HG03108 (cell line): Measurements from ENCODE around the gene STAT5A.

Experiments used
- ATAC-seq: cut with Tn5 transposase; IDR thresholded peaks from one replicate; pipeline ENCODE4 v1.9.1; 2021; ENCODE audit warnings: moderate library complexity; ENCODE audit not compliant: unreplicated experiment

The STAT5A gene

GRCh38 chr17:42266918-42267766, 21.2 kb upstream of the STAT5A start:
- no peak for ATAC-seq

- ATAC-seq, result no peak
Observed at GRCh38 chr17:42268236-42268635, 20.1 kb upstream of the STAT5A start.

DNA sequence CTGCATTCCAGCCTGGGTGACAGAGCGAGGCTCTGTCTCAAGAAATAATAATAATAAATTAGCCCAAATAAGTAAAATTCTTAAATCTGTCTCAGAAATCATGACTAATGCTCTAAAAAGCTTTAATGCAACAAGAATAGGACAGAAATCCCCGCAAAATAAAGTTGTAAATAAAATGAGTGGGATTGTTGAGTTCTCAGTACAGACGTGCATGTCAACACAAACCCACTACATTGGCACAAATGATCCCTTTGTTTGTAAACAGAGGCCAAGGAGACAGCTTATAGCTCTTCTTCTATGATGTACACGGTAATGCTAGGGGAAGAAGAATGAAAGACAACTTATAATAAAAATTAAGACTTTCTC, 18.1 kb upstream of the STAT5A start:
- ATAC-seq, result no peak

DNA sequence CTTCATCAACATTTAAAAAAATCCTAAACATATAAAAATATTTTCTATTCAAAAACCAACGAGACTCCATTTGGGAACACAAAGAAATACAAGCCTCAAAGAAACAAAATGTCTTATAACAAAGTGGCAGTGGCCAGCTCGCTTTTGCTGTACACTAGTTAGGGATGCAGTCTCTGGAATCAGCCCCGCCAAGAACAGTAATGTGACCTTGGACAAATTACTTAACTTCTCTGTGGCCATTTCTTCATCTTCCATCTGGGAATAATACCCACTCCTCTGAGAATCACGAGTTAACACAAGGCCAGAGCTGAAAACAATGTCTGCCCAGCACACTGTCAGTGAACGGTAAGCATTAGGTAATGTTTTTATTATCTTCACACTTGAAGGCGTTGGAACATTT, 17.7 kb upstream of the STAT5A start:
- no peak for ATAC-seq

DNA sequence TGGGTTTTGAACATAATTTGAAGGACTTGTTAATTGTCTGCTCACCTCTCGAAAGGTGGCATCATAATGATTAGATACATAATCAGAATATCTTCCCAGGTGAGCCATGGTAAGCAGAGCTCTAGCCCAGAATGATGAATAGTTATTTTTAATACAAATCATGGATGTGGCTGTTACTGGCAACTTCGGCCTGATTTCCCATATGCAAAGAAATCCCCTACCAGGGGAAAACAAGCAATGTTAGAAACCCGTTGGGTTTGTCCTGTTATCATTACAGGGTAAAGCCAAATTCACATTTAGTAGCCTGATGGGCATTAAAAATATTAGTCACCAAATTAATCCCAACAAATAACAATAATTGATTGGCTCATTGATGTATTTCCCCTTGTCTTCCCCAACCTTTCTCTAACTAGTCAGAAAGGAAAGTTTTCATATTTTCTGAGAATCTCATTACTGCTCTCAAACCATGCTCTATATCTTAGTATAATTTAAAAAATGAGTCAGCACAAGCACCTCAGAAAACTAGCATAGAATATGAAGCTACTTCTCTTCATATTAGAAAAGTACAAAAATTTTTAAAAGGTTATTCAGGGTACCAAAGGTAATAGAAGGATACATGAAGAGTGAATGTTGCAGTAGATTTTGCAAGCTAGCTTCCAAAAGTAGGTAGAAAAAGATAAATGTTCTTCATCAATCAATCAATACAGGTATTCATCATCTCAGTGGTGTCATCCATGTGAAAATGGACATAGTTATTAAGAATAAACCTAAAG, 17.1 kb upstream of the STAT5A start:
- ATAC-seq, result no peak

DNA sequence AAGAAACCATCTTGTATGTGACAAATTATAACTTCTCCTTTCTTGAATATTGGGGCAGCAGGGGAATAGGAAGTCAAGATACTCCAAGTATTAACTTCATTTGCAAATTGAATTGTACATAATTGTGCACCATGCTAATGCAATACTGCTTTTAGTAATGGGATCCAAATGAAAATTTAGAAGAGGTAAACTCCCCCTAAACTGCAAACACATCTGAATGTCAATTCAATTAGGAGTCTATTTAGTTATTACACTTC, 16.6 kb upstream of the STAT5A start:
- no peak for ATAC-seq

GRCh38 chr17:42272162-42272907, 16.0 kb upstream of the STAT5A start:
- no peak for ATAC-seq

DNA sequence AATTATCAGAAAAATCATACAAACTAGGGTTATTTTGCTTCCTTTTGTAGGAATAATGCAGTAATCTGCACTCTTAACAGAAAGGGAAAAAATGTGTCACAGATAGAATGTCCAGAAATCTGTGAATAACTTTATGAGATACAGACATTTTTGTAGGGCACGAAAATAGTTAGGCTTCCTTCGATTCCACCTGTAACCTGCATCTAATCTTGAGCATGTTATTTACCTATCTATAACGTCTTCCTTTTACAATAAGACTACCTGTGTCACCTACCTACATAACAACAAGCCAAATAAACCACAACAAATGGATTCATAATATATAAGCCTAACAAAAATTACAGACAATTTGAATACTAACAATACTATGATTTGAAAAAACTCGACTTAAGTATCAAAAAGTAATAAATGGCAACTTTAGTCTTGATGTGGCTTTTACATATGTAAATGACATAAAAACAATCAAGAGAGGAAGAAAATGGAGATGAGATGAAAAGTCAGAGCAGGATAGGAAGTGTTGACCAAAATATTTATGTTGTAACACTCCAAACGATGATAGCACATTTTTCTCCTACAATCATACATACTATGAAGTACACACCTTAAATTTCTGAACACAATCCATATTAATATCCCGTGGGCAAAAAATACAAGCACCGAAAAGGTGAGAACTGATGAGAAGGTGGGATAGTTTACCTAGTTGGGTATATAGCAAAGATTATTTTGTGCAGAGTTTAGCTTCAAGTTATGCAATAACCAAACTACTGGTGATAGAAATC, 14.6 kb upstream of the STAT5A start:
- no peak for ATAC-seq

DNA sequence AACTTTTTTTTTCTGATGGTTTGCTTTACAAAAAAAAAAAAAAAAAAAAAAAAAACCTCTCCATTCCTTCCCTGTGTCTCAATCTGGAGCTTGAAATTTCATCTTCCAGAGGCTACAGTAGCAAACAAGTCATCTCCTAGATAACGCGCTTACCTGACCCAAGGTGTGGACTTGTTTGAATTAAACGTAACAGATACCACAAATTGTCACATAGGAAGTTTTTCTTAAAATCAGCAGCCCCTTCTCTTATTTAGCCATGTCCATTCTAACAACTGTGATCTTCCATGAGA, 14.1 kb upstream of the STAT5A start:
- ATAC-seq, result no peak

DNA sequence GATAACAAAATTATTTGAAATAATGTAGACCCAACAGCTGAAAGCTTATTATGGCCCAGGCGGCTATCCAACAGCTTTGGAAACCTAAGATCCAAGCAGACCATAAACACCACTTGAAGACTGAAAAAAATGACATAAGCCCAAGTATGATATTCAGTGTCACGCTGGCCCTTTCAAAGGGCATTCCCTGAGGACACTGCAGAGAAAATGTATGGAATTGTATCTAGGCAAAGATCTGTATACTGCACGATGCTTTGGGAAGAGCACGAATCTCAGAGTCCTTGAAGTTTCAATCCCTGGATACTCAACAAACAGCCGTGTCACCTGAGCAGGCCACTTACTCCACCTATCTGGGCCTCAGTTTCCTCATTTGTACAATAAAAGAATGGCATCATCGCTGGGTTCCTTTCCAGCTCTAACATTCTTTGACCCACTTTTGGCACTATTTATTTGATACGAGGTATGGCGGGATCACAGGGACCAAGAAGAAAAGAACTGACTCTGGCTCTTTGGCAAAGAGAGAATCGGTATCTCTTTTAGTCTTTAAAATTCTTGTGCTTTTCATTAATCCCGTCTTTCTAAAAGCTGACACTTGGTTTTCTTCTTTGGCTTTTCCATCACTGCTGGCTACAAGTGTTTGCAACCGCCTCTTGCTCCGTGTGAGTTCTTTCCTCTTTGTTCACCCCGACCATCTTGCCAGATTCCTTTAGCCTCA, 13.3 kb upstream of the STAT5A start:
- ATAC-seq, result no peak

DNA sequence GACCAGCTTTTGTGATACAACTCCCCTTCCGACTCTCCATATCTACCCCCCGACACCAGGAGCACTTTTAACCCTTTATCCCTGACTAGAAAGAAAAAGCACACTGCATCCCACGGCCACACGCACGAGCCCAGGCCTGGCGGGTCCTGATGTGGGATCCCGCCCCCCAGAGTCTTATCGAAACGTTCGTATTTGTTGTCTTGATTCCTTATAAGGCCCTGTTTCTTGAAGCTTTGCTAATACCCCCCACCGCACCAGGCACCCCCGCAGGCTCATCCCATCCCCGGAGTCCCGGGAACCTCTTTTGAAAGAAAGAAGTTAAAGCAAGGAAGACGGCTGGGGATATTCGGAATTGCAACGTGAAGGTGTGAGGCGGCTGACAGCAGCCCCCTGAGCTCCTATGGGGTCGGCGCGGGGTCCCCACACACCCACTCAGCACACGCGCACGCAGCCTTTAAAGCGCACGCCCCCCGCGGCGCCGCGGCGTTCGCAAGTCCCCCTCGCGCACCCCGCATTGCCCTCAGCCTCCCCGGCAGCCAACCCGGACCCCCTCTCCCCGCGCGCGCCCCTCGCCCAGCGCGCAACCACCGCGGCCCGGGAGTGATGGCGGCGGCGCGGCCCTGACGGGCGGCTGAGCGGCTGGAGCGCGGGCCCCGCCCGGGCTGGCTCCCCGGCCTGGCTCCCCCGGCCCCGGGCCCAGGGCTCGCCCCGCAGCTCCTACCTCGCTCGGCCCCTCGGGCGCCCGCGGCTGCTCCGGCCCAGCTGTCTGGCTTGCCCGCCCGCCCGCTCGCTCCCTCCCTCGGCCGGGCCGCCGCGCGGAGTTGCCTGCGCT, 12.6 kb upstream of the STAT5A start:
- ATAC-seq, result peak; percentile 24

DNA sequence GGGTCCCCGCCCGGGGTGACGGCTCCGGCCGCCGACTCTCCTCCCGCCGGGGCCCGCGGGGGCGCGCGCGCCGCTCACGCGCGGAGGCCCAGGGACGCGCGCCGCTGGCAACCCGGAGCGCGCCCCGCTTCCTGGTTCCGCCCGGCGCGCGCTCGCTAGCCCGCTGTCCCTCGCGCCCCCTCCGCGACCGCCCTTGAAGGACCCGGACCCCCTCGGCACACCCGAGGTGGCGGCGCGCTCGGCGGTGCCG, 12.0 kb upstream of the STAT5A start, which contains the start of gene STAT5B:
Gene STAT5B, minus strand, starts transcription at position 33 of the 250 bp plus-strand sequence. CDS start 44,264 bp downstream, outside the sequence.
- ATAC-seq, result peak; percentile 45

GRCh38 chr17:42276609-42277341, 11.5 kb upstream of the STAT5A start:
- peak; percentile 4 for ATAC-seq

- ATAC-seq, result no peak
Observed at GRCh38 chr17:42277342-42277712, 11.0 kb upstream of the STAT5A start.

- ATAC-seq, result no peak
Observed at GRCh38 chr17:42279776-42280630, 8.3 kb upstream of the STAT5A start.

DNA sequence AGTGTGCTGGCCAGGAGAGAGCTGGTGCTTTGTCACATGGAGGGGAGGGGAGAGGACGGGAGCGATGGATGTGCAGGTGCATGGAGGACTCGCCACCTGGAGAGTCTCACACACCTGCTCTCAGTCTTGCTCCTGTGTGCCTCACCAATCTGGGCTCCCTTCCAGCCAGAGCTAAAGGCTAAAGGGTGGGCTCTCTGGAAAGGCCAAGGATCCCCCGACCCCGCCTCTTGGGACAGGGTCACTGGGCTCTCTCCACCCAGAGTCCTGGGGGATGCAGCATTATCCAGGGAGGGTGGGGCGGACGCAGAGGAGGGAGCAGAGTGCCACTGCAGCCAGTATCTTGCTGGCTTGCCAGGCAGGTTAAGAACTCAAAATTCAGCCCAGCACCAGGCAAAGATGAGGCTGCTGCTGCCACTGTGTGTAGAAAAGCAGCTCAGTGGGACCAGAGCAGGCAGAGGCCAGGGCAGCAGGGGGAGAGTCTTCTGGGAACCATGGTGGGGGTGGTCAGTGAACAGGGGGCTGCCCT, 6.7 kb upstream of the STAT5A start:
- ATAC-seq, result no peak

DNA sequence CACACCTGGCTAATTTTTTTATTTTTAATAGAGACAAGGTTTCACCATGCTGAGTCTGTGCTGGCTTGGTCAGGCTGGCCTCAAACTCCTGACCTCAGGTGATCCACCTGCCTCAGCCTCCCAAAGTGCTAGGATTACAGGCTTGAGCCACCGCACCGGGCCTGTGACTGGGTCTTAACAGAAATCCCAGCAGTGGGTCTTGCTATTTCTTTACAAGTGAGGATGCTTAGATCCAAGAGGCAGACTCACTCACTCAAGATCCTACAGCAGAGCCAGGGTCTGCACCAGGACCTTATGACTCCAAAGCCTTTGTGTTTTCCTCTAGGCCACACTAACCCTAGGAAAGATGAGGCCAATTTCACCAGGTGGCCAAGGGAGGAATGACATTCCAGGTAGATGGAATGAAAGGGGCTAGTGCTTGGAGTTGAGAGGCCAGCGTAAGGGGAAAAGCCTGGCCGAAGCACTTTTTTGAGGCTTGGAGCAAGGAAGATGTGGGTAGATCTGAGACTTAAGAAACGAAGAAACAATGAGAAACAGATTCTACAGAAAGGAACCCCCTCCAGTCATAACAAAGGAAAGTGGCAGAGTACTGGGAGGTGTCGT, 5.7 kb upstream of the STAT5A start:
- no peak for ATAC-seq
